NT2/D1 (cell line): Measurements from ENCODE around the gene KANSL1.

ENCODE experiments used
- SUZ12 ChIP-seq: IDR thresholded peaks from 2 replicates; pipeline ENCODE4 v1.6.1; 2011; ENCODE audit not compliant: insufficient read length, insufficient read depth; ENCODE audit errors: extremely low read depth
- YY1 ChIP-seq: IDR thresholded peaks from 2 replicates; pipeline ENCODE4 v1.6.1; 2011; ENCODE audit not compliant: insufficient read length, insufficient read depth
- ZNF274 ChIP-seq: IDR thresholded peaks from 2 replicates; pipeline ENCODE4 v1.6.1; 2011; ENCODE audit warnings: mild to moderate bottlenecking, low read depth, low read length

GRCh38 chr17:46100590-46100989 is 92.6 kb downstream of the KANSL1 start:
- no peak for TF ChIP-seq ZNF274
- no peak for TF ChIP-seq YY1
- TF ChIP-seq SUZ12, result no peak
